G401 (cell line): ENCODE results near the gene ARHGEF16. TPM values are rescaled to one million over a fixed set of nuclear protein-coding genes. Genes with fewer than 3 reads are reported as not detected.

Experiments used
- DNase-seq: peaks from one replicate; pipeline ENCODE4 v3.0.0-alpha.2; 2015; ENCODE audit warnings: low spot score
- in situ Hi-C: cut with HindIII; loops from 2 replicates; pipeline ENCODE4 v1.10.0; 2016; ENCODE audit warnings: low sequenced_read_pairs, mixed read lengths
- total RNA-seq: library from RNA; depleted of rRNA; stranded (reverse); fragments of >200 nt; shearing (Covaris generic); gene quantifications from 2 replicates; pipeline ENCODE4 v1.2.3, GENCODE V29; 2014

Gene ARHGEF16
- total RNA-seq, 1 experiment from 2014 or later, result 16.0 TPM

DNA sequence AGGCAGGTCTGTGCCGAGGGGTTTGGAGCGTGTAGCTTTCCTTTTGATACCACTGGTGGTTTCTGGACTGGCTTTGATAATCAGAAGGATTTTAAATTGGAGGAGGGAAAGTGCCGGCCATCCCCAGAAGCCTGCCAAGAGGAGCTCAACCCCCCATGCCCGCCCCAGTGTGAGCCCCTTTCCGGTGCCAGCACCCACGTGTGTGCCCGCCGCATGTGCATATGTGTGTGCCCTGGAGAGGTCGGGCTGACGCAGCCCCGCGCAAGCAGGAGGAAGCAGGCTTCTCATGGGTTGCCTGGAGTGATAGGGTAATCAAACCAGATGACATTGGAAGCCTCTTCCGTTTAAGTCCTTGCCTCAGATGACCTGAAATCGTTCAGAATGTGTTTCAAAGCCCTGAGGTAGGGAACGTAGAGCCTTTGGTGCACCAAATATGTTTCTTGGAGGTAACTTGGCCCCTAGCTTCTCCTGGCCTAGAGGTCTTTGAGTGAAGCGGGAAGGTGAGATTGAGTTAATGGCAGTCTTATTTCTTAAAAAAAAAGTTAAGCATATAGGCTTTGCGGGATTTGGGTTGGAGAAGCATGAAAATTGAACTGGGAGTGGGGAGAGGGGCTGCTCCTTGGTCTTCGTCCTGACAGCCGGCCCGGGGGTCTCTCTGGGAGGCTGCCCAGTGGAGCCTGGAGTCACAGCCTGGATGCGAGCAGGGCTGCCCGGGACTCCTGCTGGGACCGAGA lies 34.1 kb upstream of the ARHGEF16 start:
- in situ Hi-C loops, result no loop called here
- no peak for DNase-seq

DNA sequence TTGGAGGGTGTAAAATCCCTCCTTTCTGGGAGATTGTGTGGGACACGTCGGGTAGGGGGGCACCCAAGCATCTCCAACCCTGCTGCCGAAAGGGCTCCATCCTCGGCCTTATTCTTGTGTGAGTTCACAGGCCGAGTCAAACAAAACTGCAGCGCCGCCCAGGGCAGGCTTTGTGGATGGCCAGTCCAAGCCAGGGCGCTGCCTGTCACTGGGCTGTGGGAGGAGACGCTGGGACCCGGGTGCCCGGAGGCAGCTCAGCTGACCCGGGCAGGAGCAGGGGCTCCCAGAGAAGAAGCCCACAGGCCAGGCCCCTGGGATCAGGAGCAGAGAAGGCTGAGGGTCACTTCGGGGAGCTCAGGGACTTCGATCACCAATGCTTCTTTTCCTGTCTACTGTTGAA lies 31.8 kb upstream of the ARHGEF16 start:
- DNase-seq, result no peak
- in situ Hi-C loops, result no loop called here

GRCh38 chr1:3423245-3423829 lies 31.1 kb upstream of the ARHGEF16 start:
- DNase-seq, result no peak
- in situ Hi-C loops, result no loop called here

- DNase-seq, result no peak
- in situ Hi-C loops, result no loop called here
Measured at GRCh38 chr1:3423896-3424611, 30.4 kb upstream of the ARHGEF16 start.

GRCh38 chr1:3425486-3426215 lies 28.8 kb upstream of the ARHGEF16 start:
- in situ Hi-C loops, result no loop called here
- no peak for DNase-seq

GRCh38 chr1:3426956-3427535 lies 27.4 kb upstream of the ARHGEF16 start:
- in situ Hi-C loops, result no loop called here

GRCh38 chr1:3427711-3428704 lies 26.5 kb upstream of the ARHGEF16 start:
- in situ Hi-C loops, result no loop called here
- DNase-seq, result no peak

More at GRCh38 chr1:3426956-3427535, 27.4 kb upstream of the ARHGEF16 start:
- DNase-seq, result no peak

DNA sequence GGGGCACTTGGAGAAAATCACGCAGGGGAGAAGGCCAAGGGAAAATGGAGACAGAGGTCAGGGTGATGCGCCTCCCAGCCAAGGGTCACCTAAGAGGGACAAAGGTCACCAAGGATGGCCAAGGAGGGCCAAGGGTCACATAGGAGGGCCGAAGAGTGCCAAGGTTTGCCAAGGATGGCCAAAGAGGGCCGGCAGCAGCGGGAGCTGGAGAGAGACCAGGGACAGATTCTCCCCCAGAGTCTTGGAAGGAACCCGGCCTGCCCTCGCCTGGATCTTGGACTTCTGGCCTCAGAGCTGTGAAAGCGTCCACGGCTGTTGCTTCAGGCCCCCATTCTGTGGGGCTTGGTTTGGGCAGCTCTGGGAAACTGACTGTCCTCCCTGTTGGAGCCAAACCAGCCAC lies 25.6 kb upstream of the ARHGEF16 start:
- in situ Hi-C loops, result no loop called here

DNA sequence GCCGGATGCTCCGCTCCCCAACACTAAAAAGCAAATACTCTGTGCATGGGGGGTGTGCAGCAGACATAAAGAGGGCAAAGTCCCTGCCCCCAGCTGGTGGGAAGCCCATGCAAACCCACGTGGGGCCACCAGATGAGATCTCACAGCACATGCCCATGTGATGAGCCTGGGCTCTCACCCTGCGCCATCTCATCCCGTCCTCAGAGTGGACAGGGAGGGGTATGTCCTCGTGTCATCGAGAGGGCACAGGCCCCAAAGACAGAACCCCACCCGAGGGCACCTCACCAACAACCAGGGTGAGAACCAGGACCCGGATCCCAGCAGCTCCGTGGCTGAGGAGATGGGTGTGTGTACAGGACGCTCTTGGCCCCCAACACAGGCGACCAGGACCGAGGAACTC lies 25.1 kb upstream of the ARHGEF16 start:
- DNase-seq, result no peak
- in situ Hi-C loops, result no loop called here

More for the DNA sequence above, 25.6 kb upstream of the ARHGEF16 start:
- DNase-seq, result no peak

DNA sequence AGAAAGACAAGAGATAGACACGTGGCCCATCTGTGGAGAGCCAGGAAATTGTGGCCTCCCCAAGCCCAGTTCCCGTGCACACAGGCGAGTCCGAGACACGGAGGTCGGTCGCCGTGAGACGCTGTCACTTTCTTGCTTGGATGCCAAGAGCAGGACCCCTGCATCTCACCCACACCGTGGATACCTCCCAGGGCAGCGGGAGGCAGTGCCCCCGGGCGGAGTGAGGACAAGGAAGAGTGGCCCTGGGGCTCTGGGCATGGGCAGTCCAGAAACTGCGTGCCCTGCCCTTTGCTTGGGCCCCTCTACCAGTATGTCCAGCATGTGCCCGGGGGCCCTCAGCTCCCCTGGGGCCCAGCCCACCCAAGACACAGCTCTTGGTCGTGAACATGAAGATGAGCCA lies 24.7 kb upstream of the ARHGEF16 start:
- DNase-seq, result no peak
- in situ Hi-C loops, result no loop called here

- DNase-seq, result no peak
- in situ Hi-C loops, result no loop called here
Measured at GRCh38 chr1:3430406-3430805, 24.1 kb upstream of the ARHGEF16 start.

- DNase-seq, result no peak
- in situ Hi-C loops, result no loop called here
Measured at GRCh38 chr1:3430820-3431219, 23.6 kb upstream of the ARHGEF16 start.

- in situ Hi-C loops, result no loop called here
- no peak for DNase-seq
Measured at GRCh38 chr1:3431266-3431665, 23.2 kb upstream of the ARHGEF16 start.

GRCh38 chr1:3431686-3432085 lies 22.8 kb upstream of the ARHGEF16 start:
- no peak for DNase-seq
- in situ Hi-C loops, result no loop called here

GRCh38 chr1:3432306-3432705 lies 22.2 kb upstream of the ARHGEF16 start:
- in situ Hi-C loops, result no loop called here
- DNase-seq, result no peak

GRCh38 chr1:3433076-3433475 lies 21.4 kb upstream of the ARHGEF16 start:
- in situ Hi-C loops, result no loop called here
- no peak for DNase-seq

GRCh38 chr1:3433596-3434320 lies 20.7 kb upstream of the ARHGEF16 start:
- no peak for DNase-seq
- in situ Hi-C loops, result no loop called here
